ENCODE results near the gene RNF6. TPM values are rescaled to one million over a fixed set of nuclear protein-coding genes. Genes with fewer than 3 reads are reported as not detected.

Gene RNF6
- polyA plus RNA-seq, 1 donor from 2014 or later = 15.8 TPM

DNA sequence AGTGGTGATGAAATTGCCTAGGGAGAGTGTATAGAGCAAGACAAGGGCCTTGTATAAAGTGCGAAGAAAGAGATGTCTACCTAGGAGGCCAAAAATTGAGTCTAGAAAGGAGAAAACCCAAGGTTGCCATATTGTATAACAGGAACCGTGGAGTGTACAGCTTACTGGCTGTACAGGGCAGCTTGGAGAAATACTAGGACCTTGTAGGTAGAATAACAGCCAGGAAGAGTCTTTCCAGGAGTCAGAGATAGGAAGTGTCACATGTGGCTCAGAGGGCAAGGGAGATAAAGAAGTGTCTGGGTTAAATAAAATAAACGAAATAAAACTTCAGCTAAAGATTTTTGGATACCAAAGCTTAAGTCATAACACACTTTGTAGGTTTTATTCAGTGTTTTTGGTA, 44.2 kb upstream of the RNF6 start:
- Histone ChIP-seq H3K4me2 (ENCODE audit: low read length) (no peak overlapping the region), H4K20me1 (ENCODE audit: insufficient read depth) (no peaks in the 10 kb centered on the region), H3K27me3 (ENCODE audit: insufficient read depth, low read depth, low read length) (no peaks in the 10 kb centered on the region), H2AFZ (ENCODE audit: low read depth, low read length) (no peak overlapping the region), H3F3A (ENCODE audit: insufficient read depth, low read length, poor library complexity, severe bottlenecking) (no peaks in the 10 kb centered on the region), H3K27ac (ENCODE audit: low read length) (no peak overlapping the region), H3K9me3 (ENCODE audit: low read length) (no peaks in the 10 kb centered on the region), H3K9ac (ENCODE audit: low read length) (no peak overlapping the region), H3K36me3 (ENCODE audit: insufficient read depth, low read length) (no peaks in the 10 kb centered on the region), H3K79me2 (replicated peaks; ENCODE audit: insufficient read depth, low read length) (peaks cover 69% of the 10 kb centered on the region), H3K9me2 (ENCODE audit: insufficient read depth, low read length) (no peaks in the 10 kb centered on the region), H3K4me3 (ENCODE audit: low read length) (no peak overlapping the region)
- TF ChIP-seq, protein P1, sequence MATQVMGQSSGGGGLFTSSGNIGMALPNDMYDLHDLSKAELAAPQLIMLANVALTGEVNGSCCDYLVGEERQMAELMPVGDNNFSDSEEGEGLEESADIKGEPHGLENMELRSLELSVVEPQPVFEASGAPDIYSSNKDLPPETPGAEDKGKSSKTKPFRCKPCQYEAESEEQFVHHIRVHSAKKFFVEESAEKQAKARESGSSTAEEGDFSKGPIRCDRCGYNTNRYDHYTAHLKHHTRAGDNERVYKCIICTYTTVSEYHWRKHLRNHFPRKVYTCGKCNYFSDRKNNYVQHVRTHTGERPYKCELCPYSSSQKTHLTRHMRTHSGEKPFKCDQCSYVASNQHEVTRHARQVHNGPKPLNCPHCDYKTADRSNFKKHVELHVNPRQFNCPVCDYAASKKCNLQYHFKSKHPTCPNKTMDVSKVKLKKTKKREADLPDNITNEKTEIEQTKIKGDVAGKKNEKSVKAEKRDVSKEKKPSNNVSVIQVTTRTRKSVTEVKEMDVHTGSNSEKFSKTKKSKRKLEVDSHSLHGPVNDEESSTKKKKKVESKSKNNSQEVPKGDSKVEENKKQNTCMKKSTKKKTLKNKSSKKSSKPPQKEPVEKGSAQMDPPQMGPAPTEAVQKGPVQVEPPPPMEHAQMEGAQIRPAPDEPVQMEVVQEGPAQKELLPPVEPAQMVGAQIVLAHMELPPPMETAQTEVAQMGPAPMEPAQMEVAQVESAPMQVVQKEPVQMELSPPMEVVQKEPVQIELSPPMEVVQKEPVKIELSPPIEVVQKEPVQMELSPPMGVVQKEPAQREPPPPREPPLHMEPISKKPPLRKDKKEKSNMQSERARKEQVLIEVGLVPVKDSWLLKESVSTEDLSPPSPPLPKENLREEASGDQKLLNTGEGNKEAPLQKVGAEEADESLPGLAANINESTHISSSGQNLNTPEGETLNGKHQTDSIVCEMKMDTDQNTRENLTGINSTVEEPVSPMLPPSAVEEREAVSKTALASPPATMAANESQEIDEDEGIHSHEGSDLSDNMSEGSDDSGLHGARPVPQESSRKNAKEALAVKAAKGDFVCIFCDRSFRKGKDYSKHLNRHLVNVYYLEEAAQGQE (IDR thresholded peaks at IDR 0.05; ENCODE audit: borderline replicate concordance) = no peak
- TF ChIP-seq EZH2 (IDR thresholded peaks at IDR 0.05; ENCODE audit: borderline replicate concordance, insufficient read depth, low read length, poor library complexity, severe bottlenecking) (no peak), MXI1 (conservative IDR thresholded peaks at IDR 0.05; ENCODE audit: poor library complexity, severe bottlenecking) (no peak), TAF1 (IDR thresholded peaks at IDR 0.05; ENCODE audit: low read depth) (no peak), POLR2AphosphoS5 (IDR thresholded peaks at IDR 0.05) (no peak), RAD21 (conservative IDR thresholded peaks at IDR 0.05) (no peak), SMC3 (conservative IDR thresholded peaks at IDR 0.05; ENCODE audit: poor library complexity) (no peak), EP300 (conservative IDR thresholded peaks at IDR 0.05; ENCODE audit: poor library complexity, severe bottlenecking) (no peak)
- TF ChIP-seq, protein P2, sequence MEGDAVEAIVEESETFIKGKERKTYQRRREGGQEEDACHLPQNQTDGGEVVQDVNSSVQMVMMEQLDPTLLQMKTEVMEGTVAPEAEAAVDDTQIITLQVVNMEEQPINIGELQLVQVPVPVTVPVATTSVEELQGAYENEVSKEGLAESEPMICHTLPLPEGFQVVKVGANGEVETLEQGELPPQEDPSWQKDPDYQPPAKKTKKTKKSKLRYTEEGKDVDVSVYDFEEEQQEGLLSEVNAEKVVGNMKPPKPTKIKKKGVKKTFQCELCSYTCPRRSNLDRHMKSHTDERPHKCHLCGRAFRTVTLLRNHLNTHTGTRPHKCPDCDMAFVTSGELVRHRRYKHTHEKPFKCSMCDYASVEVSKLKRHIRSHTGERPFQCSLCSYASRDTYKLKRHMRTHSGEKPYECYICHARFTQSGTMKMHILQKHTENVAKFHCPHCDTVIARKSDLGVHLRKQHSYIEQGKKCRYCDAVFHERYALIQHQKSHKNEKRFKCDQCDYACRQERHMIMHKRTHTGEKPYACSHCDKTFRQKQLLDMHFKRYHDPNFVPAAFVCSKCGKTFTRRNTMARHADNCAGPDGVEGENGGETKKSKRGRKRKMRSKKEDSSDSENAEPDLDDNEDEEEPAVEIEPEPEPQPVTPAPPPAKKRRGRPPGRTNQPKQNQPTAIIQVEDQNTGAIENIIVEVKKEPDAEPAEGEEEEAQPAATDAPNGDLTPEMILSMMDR (IDR thresholded peaks at IDR 0.05; ENCODE audit: poor library complexity, severe bottlenecking) = no peak

DNA sequence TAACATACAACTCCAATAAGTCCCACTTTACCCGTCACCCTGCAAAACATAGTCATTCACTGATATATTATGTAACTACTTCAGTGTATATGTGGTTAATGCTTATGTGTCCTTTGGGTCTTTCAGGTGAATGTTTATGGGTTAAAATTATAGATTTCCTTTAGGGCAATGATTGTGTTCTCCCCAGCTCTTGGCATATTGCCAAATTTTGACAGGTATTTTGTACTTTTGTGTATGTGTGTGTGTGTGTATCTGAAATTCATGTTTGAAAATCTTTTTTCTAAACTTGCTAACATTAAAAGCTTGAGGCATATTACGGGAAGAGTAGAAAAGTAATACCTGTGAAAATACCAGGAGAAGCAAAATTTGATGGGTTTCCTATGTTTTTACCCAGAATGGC, 40.0 kb upstream of the RNF6 start:
- peaks cover 82% of the 10 kb centered on the region for H3K79me2 ChIP-seq (replicated peaks; ENCODE audit: insufficient read depth, low read length)
- TF ChIP-seq MXI1 (conservative IDR thresholded peaks at IDR 0.05; ENCODE audit: poor library complexity, severe bottlenecking) (no peak), EZH2 (IDR thresholded peaks at IDR 0.05; ENCODE audit: borderline replicate concordance, insufficient read depth, low read length, poor library complexity, severe bottlenecking) (no peak), RAD21 (conservative IDR thresholded peaks at IDR 0.05) (no peak), EP300 (conservative IDR thresholded peaks at IDR 0.05; ENCODE audit: poor library complexity, severe bottlenecking) (no peak), SMC3 (conservative IDR thresholded peaks at IDR 0.05; ENCODE audit: poor library complexity) (no peak), TAF1 (IDR thresholded peaks at IDR 0.05; ENCODE audit: low read depth) (no peak), POLR2AphosphoS5 (IDR thresholded peaks at IDR 0.05) (no peak)
- TF ChIP-seq, protein P2 (IDR thresholded peaks at IDR 0.05; ENCODE audit: poor library complexity, severe bottlenecking) = no peak
- TF ChIP-seq, protein P1 (IDR thresholded peaks at IDR 0.05; ENCODE audit: borderline replicate concordance) = no peak
- H4K20me1 ChIP-seq (ENCODE audit: insufficient read depth) = no peaks in the 10 kb centered on the region

More for the DNA sequence above, 40.0 kb upstream of the RNF6 start:
- Histone ChIP-seq H3K27ac (ENCODE audit: low read length) (no peak overlapping the region), H3K9me3 (ENCODE audit: low read length) (no peaks in the 10 kb centered on the region), H3K9me2 (ENCODE audit: insufficient read depth, low read length) (no peaks in the 10 kb centered on the region), H3F3A (ENCODE audit: insufficient read depth, low read length, poor library complexity, severe bottlenecking) (no peaks in the 10 kb centered on the region), H2AFZ (ENCODE audit: low read depth, low read length) (no peak overlapping the region), H3K36me3 (ENCODE audit: insufficient read depth, low read length) (no peaks in the 10 kb centered on the region), H3K4me2 (ENCODE audit: low read length) (no peak overlapping the region), H3K27me3 (ENCODE audit: insufficient read depth, low read depth, low read length) (no peaks in the 10 kb centered on the region), H3K4me3 (ENCODE audit: low read length) (no peak overlapping the region), H3K9ac (ENCODE audit: low read length) (no peak overlapping the region)

Data from neural cell (in vitro differentiated cells).